GM18526 (cell line): ENCODE results near the gene IRF2.

Experiments used
- POLR2A ChIP-seq: IDR thresholded peaks from 3 replicates; pipeline ENCODE4 v1.6.1; 2011; ENCODE audit not compliant: insufficient read length; ENCODE audit errors: extremely low read depth

Gene IRF2

GRCh38 chr4:184385705-184386141 is 88.6 kb downstream of the IRF2 start:
- no peak for TF ChIP-seq POLR2A

- TF ChIP-seq POLR2A: no peak
These were observed 89.4 kb downstream of the IRF2 start for GRCh38 chr4:184384810-184385557.

GRCh38 chr4:184384056-184384809 is 90.1 kb downstream of the IRF2 start:
- TF ChIP-seq POLR2A: peak; percentile 42

GRCh38 chr4:184383497-184384055 is 90.8 kb downstream of the IRF2 start:
- TF ChIP-seq POLR2A: no peak

- TF ChIP-seq POLR2A: no peak
These were observed 92.0 kb downstream of the IRF2 start for GRCh38 chr4:184382189-184382846.

GRCh38 chr4:184380707-184381106 is 93.6 kb downstream of the IRF2 start:
- TF ChIP-seq POLR2A: no peak

- no peak for TF ChIP-seq POLR2A
These were observed 97.4 kb downstream of the IRF2 start for GRCh38 chr4:184376923-184377322.

GRCh38 chr4:184376126-184376838 is 98.1 kb downstream of the IRF2 start:
- no peak for TF ChIP-seq POLR2A

- TF ChIP-seq POLR2A: no peak
These were observed 99.3 kb downstream of the IRF2 start for GRCh38 chr4:184375027-184375426.

GRCh38 chr4:184373886-184374405 is 100.4 kb downstream of the IRF2 start:
- TF ChIP-seq POLR2A: no peak

- no peak for TF ChIP-seq POLR2A
These were observed 103.0 kb downstream of the IRF2 start for GRCh38 chr4:184371390-184371787.

- no peak for TF ChIP-seq POLR2A
These were observed 103.5 kb downstream of the IRF2 start for GRCh38 chr4:184370711-184371389.

- TF ChIP-seq POLR2A: no peak
These were observed 104.5 kb downstream of the IRF2 start for GRCh38 chr4:184369871-184370270.

- TF ChIP-seq POLR2A: no peak
These were observed 105.6 kb downstream of the IRF2 start for GRCh38 chr4:184368731-184369130.
